Measurements from ENCODE around the gene ALB. TPM values are rescaled to one million over a fixed set of nuclear protein-coding genes. Genes with fewer than 3 reads are reported as not detected.

Gene ALB
- polyA plus RNA-seq, 3 donors, result not detected

GRCh38 chr4:73443224-73443623, 39.1 kb downstream of the ALB start:
- no peaks in the 10 kb centered on the region for H3K9me3 ChIP-seq (replicated peaks in 1 of 2; ENCODE audit: control insufficient read depth in 1 of 2, insufficient read depth in 1 of 2, low read length in 2 of 2)
- Mint-ChIP-seq H3K27me3 (ENCODE audit: low read depth in 3 of 3) (peaks cover 0 to 2% (median 1%) of the 10 kb centered on the region in 3 donors), H3K9me3 (no peaks in the 10 kb centered on the region), H3K27ac (no peak overlapping the region), H3K4me3 (no peak overlapping the region), H3K4me1 (no peaks in the 10 kb centered on the region), H3K36me3 (no peaks in the 10 kb centered on the region)
- 100% methylated on average over 1 of the region's 3 CpGs for WGBS (ENCODE audit: insufficient coverage)
- no peaks in the 10 kb centered on the region for H3K36me3 ChIP-seq (replicated peaks in 1 of 2; ENCODE audit: control insufficient read depth in 1 of 2, insufficient read depth in 2 of 2, low read length in 2 of 2)
- no peaks in the 10 kb centered on the region for H3K4me1 ChIP-seq (ENCODE audit: control insufficient read depth in 1 of 2, insufficient read depth in 2 of 2, low read length in 2 of 2)
- TF ChIP-seq CTCF (IDR thresholded peaks at IDR 0.05), result no peak
- no peak overlapping the region for H3K4me3 ChIP-seq (replicated peaks in 1 of 3; ENCODE audit: low read depth in 2 of 3, low read length in 3 of 3)
- no peaks in the 10 kb centered on the region for H4K20me1 ChIP-seq (ENCODE audit: insufficient read depth, low read length)
- DNase-seq, result no peak
- intact Hi-C loops (cut with micrococcal nuclease), result no loop called here
- no peaks in the 10 kb centered on the region for H3K27me3 ChIP-seq (ENCODE audit: control insufficient read depth in 2 of 2, insufficient read depth in 2 of 2, low read length in 2 of 2)
- H3K9ac ChIP-seq (ENCODE audit: insufficient read depth, low read length, poor library complexity, severe bottlenecking), result no peak overlapping the region
- H2AFZ ChIP-seq (ENCODE audit: insufficient read depth, low read depth, low read length, poor library complexity, severe bottlenecking), result no peak overlapping the region
- H3K4me2 ChIP-seq (replicated peaks; ENCODE audit: extremely low read depth, low read length, poor library complexity, severe bottlenecking), result no peak overlapping the region
- H3K27ac ChIP-seq (ENCODE audit: low read depth in 1 of 2, low read length in 2 of 2), result no peak overlapping the region
- no peaks in the 10 kb centered on the region for H3K79me2 ChIP-seq (ENCODE audit: insufficient read depth, low read length)

- Histone ChIP-seq H4K20me1 (ENCODE audit: insufficient read depth, low read length) (no peaks in the 10 kb centered on the region), H3K9me3 (replicated peaks in 1 of 2; ENCODE audit: control insufficient read depth in 1 of 2, insufficient read depth in 1 of 2, low read length in 2 of 2) (no peaks in the 10 kb centered on the region), H3K4me2 (replicated peaks; ENCODE audit: extremely low read depth, low read length, poor library complexity, severe bottlenecking) (no peak overlapping the region), H3K27ac (ENCODE audit: low read depth in 1 of 2, low read length in 2 of 2) (no peak overlapping the region), H3K4me3 (replicated peaks in 1 of 3; ENCODE audit: low read depth in 2 of 3, low read length in 3 of 3) (no peak overlapping the region), H3K4me1 (ENCODE audit: control insufficient read depth in 1 of 2, insufficient read depth in 2 of 2, low read length in 2 of 2) (no peaks in the 10 kb centered on the region), H3K79me2 (ENCODE audit: insufficient read depth, low read length) (no peaks in the 10 kb centered on the region), H3K27me3 (ENCODE audit: control insufficient read depth in 2 of 2, insufficient read depth in 2 of 2, low read length in 2 of 2) (no peaks in the 10 kb centered on the region), H2AFZ (ENCODE audit: insufficient read depth, low read depth, low read length, poor library complexity, severe bottlenecking) (no peak overlapping the region), H3K9ac (ENCODE audit: insufficient read depth, low read length, poor library complexity, severe bottlenecking) (no peak overlapping the region), H3K36me3 (replicated peaks in 1 of 2; ENCODE audit: control insufficient read depth in 1 of 2, insufficient read depth in 2 of 2, low read length in 2 of 2) (no peaks in the 10 kb centered on the region)
- no peak for TF ChIP-seq CTCF (IDR thresholded peaks at IDR 0.05)
- 100% methylated on average over 1 of the region's 7 CpGs for WGBS (ENCODE audit: insufficient coverage)
- peaks cover 0 to 6% (median 1%) of the 10 kb centered on the region in 3 donors for H3K27me3 Mint-ChIP-seq (ENCODE audit: low read depth in 3 of 3)
- no peak overlapping the region for H3K4me3 Mint-ChIP-seq
- H3K27ac Mint-ChIP-seq, result peak overlapping the region in 1 of 7 donors; percentile 57
- H3K4me1 Mint-ChIP-seq, result no peaks in the 10 kb centered on the region
- intact Hi-C loops (cut with micrococcal nuclease), result no loop called here
- H3K36me3 Mint-ChIP-seq, result no peaks in the 10 kb centered on the region
- DNase-seq, result no peak
- H3K9me3 Mint-ChIP-seq, result no peaks in the 10 kb centered on the region
These were observed 41.6 kb downstream of the ALB start for GRCh38 chr4:73445383-73446335.
